Fibroblast of upper back skin (primary cell): Measurements from ENCODE around the gene HERC5.

Experiments used
- DNase-seq: peaks from one replicate; pipeline ENCODE4 v3.0.0-alpha.2; 2013

The HERC5 gene

DNA sequence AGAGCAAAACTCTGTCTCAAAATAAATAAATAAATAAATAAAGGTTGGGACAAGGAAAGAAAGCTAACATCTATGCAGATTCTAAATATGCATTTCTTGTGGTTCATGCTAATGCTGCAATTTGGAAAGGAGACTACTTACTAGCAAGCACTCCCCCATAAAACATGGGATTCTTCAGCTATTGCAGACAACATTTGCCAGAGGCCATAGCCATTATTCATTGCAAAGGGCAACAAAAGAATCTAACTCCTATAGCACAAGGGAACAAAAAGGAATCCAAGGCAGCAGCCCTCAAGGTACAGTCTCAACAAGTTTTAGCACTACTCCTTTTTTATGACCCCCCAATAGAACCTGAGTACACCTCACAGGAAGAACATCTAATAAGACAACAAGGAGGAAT lies 8.0 kb upstream of the HERC5 start:
- DNase-seq = no peak

DNA sequence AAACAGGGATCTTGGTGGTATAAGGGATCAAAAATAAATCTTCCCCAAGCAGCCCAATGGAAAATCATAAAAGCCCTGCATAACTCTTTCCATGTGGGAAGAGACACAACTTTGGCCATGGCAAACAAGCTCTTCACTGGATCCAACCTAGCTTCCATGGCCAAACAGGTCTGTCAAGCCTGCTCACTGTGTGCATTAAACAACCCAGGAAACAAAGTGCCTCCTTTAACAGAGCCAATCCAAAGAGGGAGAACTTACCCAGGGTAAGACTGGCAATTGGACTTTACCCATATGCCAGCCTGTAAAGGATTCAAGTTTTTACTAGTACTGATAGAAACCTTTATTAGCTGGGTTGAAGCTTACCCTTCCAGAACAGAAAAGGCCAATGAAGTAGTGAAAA lies 7.6 kb upstream of the HERC5 start:
- no peak for DNase-seq

DNA sequence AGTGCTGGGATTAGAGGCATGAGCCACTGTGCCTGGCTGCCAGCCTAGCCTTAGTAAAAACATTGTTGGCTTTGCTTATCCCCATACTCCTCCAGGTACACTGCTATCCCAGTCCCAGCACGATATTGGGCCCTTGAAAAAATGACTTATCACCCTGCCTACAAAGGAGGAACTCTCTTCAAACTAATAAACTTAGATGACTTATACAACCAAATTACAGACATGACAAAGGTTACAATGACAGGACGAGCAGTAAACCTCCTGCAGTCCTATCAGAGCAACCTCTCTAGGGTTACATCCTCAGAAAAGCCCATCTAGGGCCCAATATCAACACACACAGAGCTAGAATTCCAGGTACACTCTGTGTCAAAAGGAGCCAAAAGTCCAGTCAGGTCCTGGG lies 5.7 kb upstream of the HERC5 start:
- DNase-seq = no peak

DNA sequence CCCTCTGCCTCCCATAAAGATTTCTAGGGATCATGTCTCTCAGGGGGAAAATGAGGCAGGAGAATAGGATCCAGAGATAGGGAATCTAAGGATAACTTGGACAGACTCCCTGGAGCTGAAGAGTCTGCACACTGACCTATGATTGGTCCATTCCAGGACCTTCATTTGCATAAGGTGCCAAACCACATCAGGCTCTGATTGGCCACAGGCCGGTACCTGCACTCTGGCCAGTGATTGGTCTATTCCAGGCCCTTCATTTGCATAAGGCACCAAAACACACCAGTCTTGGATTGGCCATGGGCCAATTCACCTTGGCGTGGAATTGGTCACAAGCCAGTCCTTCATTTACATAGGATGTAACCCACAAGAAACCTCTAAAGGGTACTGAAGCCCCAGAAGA lies 4.0 kb upstream of the HERC5 start:
- DNase-seq = no peak

DNA sequence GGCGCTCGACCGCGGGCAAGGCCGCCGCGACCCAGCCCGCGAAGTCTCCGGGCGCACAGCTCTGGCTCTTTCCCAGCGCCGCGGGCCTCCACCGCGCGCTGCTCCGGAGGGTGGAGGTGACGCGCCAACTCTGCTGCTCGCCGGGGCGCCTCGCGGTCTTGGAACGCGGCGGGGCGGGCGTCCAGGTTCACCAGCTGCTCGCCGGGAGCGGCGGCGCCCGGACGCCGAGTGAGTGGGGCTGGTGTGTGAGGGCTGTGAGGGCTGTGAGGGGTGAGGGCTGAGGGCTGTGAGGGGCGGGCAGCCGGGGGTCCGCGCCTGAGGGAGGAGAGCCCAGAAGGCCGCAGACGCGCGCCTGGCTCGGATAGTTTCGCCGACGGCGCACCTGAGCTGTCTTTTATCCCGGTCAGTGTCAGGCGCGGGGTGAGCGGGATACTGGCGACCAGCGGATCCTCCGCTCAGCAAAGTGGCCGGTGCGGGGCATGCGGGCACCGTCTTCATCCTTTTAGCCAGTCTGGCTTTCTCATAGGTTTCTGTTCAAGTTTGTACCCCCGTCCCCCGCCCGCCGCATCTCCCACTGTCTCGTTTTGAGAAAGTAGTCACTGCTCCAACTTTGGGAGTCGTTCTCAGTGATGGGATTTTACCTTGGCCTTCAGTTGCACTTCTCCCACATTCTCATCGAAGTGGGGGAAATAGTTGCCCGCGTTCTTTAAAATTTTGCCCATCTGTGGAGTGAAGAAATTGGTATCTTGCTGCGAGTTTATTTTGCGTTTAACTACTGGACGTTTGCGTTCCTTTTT lies 586 bp downstream of the HERC5 start:
- DNase-seq = peak; percentile 13

DNA sequence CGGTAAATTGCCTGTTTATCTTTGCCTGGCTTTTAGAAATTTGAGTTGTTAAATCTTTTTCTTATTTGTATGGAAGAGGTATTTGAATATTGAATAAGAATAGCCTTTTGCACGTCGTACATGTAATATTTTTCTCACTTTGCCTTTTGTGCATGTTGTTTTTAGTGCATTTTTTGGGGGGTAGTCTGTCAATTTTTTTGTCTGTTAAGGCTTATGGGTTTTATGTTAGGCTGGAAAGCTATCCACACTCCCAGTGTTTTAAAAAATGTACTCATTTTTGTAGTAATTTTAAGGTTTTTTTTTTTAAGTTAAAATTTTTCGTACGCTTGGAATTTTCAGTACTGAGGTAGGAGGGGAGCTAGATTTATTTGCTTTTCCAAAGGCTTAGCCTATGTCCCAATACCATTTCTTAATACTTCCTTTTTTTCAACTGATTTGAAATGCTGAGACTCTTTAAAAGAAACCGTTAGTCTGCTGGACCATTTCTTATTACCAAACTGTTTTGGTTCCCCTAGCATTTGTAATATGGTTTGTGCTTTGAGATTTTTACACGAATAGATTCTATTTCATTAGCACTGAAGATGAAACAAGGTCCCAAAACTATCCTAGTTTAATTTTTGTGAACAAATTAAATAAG lies 1.3 kb downstream of the HERC5 start:
- DNase-seq = no peak

DNA sequence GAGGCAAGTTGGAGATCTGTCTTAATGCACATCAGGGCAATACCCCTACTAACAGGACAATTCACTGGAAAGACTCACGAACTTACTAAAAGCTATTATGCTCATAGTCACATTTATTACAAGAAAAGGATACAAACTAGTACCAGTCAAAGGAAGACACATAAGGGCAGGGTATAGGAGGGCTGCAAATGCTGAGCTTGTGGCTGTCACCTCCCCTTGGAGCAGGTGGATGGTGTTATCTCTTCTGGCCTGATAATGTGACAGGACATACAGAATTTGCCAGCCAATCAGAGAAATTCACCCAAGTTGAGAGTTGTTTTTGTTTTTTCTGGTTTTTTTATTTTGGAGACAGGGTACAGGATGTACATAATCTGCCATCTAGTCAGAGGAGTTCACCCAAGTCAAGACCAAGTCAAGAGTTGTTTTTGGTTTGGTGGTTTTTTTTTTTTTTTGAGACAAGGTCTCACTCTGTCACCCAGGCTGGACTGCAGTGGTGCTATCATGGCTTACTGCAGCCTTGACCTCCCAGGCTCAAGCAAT lies 8.8 kb downstream of the HERC5 start:
- DNase-seq = no peak

DNA sequence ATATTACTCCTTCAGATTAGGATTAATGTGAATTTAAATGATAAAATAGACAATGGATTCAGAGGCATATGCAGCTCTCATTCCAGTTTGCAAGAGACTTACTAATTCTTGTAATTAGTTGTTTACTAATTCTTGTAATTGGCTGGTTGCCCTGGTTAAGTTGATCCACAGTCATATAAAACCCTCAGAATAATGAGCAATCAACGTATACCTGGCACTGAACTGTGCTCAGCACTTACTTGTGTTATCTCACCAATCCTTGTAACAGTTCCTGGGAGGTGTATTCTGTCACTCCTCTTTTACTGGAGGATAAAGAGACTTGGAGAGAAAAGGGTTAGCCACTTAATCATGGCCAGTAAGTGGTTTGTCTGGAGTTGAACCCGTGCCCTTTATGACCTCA lies 10.5 kb downstream of the HERC5 start:
- DNase-seq = no peak

DNA sequence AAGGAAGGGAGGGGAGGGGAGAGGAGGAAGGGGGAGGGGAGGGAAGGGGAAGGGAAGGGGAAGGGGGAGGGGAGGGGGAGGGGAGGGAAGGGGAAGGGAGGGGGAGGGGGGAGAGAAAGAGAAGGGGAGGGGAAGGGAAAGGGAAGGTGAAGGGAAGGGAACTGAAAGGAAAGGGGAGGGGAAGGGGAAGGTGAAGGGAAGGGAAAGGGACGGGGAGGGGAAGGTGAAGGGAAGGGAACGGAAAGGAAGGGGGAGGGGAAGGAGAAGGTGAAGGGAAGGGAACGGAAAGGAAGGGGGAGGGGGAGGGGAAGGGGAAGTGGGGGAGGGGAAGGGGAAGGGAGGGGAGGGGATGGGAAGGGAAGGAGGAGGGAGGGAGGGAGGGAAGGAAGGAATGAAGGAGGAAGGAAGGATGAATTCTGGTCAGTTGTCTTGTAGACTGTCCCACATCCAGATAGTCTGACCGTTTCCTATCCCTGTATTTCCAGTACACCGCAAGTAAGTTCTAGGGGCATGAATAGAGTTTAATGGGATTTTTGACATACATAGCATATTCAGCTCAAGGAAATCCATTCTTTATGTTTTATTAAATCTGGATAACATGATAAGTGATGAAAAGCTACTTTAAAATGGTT lies 20.4 kb downstream of the HERC5 start:
- DNase-seq = no peak

DNA sequence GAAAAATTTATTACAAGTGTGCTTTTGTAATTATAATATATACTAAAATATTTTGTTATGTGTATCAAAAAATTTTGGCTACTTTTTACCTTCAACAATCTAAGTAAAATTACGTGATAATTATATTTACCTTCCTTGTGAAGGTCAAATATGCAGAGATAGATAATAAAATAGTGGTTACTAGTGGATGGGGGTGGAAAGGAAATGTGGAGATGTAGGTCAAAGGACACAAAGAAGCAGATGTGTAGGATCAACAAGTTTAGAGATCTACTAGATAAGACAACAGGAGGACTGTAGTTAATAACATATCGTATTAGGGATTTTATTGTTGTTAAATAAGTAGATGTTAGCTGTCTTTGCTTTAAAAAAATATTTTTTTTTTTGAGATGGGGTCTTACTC lies 21.3 kb downstream of the HERC5 start:
- no peak for DNase-seq

DNA sequence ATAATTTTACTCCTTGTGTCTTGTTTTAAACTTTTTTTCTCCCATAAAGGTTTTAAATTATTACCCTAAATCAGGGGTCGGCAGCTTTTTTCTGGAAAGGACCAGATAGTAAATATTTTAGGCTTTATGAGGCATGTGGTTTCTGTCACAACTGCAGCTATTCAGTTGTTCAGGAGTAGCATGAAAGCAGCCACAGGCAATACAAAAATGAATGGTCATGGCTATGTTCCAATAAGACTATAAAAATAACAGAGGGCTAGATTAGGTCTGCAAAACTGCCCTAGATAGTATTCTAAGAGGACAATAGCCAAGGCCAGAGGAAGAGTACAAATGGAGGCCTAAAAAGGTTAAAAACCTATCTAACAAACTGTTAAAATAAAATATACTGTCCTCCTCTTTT lies 24.6 kb downstream of the HERC5 start:
- DNase-seq = peak; percentile 1

DNA sequence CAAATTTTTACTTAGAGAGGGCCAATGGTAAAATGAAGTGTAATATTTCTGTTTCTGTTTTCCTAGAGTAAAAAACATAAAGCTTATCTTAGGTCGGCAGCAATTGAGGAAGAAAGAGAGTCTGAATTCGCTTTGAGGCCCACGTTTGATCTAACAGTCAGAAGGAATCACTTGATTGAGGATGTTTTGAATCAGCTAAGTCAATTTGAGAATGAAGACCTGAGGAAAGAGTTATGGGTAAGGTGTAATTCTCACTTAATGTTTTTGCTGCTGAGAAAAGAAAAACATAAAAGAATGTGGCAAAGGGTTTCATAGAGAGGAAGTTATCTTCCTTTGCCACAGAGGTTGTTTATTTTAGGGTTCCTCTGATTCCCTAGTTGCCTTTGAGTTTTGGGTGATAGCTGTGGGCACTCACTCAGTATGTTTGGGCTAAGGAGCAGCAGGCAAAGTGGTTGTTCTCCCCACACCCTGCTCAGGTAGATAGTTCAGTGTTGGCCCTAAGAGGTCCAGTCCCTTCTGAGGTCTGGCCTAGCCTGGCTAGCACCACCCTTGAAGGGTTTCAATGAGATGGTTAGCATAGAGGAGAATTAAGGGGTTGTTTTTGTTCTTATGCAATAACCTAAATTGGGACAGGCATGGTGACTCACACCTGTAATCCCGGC lies 32.3 kb downstream of the HERC5 start:
- DNase-seq = no peak

DNA sequence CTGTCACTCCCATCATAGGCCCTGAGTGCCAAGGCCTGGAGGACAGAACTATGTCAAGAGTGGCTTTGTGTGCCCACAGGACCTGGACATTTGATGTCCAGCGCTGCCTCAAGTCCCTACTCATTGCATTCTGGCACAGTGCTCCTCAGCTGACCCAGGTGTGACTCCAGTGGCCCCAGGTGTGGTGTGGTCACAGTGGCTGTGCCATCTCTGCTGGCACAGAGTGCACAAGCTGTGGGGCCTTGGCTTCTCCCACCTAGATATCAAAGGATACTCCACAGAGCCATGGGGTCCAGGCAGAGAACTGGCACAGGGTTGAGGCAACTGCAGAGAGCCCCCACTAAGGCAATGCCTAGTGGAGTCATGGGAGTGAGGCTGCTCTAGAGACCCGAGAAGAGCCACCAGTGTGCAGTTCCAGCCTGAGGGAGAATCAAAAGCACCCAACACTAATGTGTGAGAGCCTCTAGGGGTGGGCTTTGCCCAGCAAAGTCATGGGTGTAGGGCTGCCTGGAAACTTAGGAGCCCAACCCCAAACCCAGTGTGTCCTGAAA lies 41.0 kb downstream of the HERC5 start:
- DNase-seq = no peak

DNA sequence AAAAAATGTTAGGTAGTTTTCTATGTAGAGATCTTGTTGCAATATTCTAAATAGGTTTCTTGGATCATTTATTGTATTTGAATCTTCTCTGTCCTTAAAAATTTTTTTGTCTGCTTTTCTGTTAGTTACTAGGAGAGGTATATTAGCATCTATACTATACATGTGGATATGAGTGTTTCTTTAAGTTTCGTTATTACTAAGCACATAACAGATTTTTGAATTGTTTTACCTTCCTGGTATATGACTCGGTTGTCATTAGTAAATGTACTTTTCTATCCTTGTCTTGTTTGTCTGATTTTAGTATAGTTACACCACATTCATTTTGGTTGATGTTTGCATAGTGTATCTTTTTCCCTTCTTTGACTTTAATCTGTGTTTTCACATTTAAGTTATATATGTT lies 46.4 kb downstream of the HERC5 start:
- DNase-seq = no peak

DNA sequence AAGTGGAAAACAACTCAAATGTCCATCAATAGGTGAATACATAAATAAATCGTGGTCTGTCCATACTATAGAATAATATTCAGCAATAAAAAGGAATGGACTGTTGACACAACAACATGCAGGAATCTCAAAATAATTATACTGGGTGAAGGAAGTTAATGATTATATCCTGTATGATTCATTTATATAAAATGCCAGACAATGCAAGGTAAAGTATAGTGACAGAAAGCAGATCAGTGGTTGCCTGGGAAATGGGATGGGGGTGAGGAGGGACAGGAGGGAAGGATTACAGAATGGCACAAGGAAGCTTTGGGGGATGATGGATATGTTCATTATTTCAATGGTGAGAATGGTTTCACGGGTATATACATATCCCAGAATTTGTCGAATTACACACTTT lies 54.3 kb downstream of the HERC5 start:
- DNase-seq = no peak

DNA sequence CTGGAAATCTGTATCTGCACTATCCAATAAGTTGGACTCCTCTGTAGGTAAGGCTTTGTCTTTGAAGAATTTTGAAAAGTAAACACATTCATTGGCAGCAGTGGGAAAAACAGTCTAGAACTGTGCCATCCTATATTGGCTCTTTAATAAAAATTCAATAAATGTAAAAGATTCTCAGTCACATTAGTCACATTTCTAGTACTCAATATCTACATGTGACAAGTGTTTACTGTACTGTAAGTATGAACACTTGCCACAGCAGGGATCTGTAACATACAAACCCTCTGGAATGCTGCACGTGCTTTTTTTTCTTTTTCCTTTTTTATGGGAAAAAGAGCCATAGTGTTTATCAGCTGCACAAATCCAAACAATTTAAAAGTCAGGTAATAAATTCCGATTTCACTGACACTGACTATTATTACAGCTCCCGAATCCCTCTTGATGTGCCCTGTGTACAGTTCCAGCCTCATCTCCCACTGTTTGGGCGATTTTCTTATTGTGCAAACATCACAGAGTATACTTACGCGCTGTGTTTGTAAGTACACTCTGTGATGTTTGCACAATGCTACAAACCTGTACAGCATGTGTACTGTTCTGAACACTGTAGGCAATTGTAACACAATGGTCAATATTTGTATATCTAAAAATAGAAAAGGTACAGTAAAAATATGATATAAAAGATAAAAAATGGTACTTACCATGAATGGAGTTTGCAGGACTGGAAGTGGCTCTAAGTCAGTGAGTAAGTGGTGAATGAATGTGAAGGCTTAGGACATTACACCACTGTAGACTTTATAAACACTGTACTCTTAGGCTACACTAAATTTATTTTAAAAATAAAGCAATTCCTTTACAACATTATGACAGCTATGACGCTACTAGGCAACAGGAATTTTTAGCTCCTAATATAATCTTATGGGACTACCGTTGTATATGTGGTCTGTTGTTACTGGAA lies 57.9 kb downstream of the HERC5 start:
- DNase-seq = no peak

DNA sequence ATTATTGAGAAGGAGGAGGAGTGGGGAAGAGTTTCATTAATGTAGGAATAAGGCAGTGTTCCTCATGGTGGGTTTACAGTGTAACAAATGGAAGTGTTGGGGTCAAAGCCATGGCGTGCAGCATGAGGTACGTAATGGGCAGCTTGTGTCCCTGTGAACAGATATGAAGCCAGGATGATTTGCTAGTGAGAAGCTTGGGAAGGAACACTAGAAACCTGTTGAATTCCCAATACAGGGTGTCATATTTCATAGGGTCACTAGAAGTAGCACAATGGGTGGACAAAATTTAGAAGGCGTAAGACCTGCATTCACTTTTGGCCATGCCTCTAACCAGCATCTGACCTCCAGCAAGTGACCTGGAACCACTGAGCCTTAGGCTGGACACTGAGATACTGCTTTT lies 59.8 kb downstream of the HERC5 start:
- no peak for DNase-seq

DNA sequence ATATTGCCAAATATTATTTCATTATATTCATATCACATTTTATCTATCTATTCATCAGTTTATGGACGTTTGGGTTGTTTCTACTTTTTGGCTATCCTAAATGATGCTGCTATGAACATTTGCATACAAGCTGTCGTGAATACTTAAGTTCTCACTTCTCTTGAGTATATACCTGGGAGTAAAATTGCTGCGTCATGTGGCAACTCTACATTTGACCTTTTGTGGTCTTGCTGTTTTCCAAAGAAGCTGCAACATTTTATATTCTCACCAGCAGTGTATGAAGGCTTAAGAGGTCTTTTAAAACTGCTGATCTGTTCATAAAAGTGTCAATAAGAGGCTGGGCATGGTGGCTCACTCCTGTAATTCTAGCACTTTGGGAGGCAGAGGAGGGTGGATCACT lies 60.9 kb downstream of the HERC5 start:
- DNase-seq = no peak

DNA sequence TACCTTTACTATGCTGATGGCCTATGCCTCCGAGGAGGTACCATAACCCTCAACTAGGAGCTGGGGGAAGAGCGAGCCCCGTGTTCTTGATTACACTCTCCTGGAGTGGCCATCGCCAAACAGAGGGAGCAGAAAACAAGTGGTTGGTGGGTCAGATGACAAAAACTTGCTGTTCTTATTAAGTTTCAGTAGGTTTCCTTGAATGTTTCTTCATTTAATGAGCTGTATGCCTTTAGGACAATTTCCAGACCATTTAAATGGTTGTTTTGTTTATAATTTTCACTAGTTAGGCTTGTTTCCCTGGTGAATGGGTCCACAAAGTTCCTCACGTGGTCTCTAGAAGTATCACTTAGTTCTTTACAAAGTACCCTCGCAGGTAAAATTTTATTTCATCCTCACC lies 62.0 kb downstream of the HERC5 start:
- no peak for DNase-seq

DNA sequence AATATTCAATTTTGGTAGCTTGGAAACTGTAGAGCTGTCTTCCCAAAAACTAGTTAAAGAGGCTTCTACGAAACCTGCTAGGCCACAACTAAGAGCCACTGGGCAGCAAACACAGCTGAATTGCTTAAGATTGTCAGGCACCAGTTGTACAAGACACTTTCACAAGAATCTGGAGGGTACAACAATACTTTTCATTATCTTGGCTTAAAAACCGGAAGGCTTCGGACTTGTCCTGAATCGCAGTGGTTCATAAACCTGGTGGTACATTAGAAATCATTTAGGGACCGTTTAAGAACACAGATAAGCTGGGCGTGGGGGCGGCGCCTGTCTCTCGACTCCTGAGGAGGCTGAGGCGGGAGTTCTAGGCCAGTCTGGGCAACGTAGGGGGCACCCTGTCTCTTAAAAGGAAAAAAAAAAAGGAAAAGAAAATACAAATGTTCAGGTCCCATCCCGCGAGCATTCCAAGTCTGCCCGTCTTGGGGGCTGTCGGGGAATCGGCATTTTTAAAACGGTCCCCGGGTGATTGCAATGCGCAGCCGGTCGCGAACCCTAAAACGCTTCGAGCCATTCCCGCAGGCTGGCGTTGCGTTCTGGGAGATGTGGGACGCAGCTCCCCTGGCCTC lies 65.9 kb downstream of the HERC5 start:
- DNase-seq = no peak

DNA sequence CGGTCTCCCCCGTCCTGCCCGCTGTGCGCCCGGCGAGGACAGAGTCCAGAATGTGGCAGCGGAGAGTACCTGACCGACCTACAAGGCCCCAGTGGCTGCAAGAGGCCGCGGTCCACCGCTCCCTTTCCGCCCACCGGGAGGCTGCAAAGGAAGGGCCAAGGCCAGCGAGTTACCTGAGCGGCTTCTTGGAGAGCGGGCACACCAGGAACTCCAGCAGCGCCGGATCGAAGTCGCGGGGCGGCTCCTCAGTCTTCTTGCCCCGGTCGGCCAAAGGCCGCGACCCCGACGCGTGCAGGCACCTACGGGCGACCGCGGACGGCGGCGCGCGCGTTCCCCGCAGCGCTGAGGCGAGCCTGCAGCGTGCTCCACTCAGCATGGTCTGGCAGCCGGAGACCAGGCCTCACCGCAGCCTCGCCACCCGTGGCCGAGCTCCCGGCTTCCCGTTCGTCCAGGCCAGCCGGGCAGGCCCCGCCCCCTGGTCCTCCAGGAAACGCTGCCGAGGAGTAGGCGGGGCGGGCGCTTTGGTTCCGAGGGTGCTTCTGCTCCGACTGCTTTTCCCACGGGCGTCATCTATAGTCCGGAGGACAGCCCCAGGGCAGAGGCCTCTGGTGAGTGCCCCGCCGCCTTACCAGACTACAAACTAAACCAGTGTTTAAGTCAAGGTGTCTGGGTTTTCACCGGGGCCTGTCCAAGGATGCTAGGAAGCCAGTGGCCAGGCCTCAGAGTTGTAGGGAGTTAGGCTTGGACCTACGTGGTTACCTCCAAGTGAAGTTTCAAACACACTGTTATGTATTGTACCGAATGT lies 66.6 kb downstream of the HERC5 start, which contains the start of gene PYURF:
TSS of gene PYURF (minus strand) at position 452 of the 805 bp plus-strand sequence. CDS start at position 376, 76 bp downstream.
- peak; percentile 91 for DNase-seq
